HG03457 (cell line): Measurements from ENCODE around the gene EIF4E1B.

Source experiments
- ATAC-seq: cut with Tn5 transposase; IDR thresholded peaks from one replicate; pipeline ENCODE4 v1.9.1; 2021; ENCODE audit warnings: moderate number of reproducible peaks; ENCODE audit not compliant: unreplicated experiment

The EIF4E1B gene

DNA sequence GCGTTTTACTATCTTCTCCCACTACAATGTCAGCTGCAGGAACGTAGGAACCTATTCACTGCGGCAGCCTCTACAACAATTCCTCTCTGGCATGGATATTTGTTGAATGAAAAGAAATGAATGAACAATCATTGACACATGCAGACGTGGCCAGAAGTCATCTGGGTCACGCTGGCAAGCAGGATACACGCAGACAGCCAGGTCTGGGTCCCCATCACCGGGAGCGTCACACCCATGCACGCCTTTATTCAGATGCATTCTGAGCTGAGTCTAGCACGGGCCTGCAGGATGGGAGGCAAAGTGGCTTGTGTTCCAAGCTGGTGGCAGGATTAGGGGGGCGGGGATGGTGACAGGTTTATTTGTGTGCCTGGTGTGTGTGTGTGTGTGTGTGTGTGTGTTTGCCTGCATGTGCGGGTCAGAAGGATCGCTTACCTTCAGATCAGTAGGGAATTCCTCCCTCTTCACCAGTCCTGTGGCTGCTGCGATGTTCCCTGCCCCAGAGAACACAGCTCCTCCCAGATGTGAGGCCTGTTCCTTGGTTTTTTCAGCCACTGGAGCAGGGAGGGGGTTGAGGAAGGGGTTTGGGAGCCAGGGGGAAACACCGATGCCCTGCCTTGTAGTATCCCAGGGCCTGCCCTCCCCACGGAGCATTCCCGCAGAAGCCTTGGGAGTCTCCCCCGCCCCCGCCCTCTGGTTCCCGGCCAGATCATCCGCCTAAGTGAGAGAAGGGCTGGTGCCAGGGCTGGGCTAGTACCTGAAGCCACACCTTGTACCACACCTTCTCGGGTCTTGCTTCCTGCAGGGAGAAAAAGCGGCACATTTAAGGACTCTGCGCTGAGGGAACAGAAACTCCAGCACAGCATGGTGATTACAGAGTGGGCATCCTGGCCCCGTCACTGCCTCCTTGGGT, 4.3 kb upstream of the EIF4E1B start:
- ATAC-seq = no peak

DNA sequence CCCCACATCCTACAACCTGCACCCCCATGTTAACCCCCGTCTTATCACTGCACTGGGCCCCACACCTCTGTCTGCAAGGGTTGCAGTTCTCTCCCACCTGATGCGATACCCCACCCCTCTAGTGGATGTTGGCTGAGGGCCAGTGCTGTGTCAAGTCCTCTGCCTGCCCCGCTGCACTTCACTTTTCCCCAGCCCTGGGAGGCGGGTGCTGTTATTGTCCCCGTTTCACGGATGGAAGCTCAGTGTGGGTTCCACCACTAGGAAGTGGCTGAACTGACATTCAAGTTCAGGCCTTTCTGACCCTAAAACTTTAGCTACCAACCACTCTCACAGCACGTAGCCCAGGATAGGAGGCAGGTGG, 3.6 kb upstream of the EIF4E1B start:
- ATAC-seq = no peak

DNA sequence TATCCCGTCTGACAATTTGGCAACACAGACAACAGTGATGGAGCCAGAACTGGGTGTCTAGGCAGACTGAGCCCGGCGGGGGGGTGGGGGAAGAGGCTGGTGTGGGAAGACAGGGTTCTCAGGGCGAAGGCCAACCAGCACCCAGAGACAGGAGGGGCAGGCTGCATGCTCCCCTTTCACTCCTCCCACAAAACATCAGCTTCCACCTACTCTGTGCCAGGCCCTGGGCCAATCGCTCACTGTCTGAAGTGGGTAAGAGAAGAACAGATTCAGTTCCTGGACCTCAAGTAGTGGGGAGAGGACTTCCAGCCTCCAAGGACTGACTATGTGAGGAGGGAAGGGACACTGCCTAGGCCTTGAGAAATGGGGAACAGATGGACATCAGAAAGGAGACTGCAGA, 2.9 kb upstream of the EIF4E1B start:
- no peak for ATAC-seq

DNA sequence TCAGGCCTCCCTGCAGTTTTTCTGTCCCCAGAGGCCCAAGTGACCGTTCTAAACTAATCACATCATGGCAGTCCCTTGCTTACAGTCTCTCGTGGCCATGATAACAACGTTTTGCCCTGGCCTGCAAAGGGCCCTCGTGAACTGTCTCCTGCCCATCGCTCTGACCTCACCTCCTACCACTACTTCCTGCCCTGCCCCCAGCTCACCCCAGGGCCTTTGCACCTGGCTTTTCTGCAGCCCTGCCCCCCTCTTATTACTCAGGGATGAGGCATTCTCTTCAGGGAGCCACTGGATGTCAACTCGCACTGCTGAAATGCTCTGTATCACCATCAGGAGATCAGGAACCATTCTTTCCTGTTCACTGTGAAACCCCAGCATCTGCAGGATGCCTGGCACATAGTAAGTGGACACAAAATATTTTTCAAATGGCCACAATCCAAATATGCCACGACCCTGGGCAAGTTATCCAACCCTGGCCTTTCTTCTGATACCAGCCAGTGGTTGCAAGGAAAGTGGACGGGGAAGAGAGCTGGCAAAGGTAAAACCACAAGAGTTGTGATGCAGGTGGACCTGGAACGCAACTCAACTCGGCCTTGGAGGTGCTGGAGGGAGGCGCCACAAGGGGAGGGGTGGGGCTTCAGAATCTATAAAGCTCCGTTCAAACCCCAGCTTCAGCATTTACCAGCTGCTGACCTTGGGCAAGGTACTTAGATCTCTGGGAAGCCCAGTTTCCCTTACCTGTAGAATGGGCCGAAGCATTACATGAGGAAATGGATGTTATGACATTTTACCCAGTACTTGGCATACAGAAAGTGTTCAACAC, 1.9 kb upstream of the EIF4E1B start:
- no peak for ATAC-seq

DNA sequence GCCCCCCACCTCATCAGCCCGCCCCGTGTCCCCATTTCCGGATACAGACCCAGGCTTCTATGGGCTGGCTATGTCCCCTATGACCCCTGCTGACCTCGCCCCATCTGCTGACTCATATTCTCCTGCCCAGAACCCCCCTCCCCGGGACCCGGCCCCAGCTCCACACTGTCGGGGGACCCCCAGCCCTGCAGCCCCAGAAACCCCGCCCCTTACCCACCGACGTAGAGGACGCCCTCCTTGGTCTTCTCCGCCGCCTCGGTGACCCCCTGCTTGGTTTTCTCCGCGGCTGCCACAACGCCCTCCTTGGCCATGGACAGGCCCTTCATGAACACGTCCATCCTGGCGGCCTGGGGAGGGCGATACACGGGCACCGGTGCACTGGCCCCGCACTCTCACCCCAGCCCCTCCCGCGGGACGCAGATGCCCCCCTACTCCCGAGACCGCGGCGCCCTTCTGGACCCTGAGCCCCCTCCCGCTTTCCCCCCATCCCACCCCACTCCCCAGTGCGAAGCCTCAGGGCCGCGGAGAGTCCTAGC, 1.1 kb upstream of the EIF4E1B start:
- ATAC-seq = no peak

DNA sequence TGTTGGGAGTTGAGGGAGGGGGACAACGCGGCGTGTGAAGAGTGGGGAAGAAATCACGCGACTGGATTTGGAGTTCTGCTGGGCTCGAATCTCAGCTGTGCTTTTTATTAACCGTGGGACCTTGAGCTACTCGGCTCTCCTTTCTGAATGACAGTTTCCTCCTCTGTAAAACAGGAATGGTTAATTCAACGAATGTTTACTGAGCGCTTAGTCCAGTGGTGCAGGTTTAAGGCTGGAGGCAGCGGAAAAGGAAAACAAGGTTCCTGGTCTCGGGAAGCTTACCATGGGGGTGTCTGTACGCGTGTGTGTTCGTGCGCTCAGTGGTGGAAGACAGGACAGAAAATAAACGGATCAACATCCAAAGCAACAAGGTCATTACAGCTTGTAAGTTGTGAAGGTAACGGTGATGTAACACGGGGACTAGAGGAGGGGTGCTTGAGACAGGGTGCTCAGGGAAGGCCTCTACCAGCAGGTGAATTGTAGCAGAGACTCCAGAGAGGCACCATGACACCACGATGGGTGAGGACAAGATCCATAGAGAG, 277 bp downstream of the EIF4E1B start:
- ATAC-seq = no peak

DNA sequence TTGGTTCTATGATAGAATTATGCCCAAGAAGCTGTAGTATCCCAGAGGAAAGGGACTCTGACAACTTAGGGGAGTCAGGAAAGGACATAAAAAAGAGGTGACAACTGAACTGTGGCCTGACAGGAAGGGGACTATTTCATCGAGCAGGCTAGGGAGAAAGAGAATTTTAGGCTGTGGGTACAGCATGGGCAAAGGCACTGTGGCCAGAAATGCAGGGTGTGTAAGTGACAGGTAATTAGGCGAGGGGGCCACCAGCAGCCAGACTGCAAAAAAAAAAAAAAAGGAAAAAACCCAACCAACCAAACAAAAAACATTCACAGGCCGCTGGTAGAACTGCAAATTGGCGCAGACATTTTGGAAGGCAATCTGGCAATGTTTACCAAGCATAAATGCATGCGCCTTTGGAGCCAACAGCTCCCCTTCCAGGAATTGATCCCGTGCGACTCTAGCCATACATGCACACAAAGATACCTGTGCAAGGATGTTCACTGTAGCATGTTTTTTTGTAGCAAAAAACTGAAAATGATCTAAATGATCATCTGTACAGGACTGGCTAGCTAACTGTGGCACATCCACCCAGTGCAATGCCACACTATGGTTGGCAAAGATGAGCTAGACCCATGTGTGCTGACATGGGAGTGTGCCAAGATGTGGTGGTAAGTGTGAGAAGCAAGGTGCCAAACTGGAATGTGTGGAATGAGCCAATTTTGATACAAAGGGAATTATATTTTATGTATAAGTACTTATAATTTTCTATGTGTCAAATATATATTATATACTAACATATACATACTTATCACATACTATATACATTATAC, 1.1 kb downstream of the EIF4E1B start:
- ATAC-seq = no peak

DNA sequence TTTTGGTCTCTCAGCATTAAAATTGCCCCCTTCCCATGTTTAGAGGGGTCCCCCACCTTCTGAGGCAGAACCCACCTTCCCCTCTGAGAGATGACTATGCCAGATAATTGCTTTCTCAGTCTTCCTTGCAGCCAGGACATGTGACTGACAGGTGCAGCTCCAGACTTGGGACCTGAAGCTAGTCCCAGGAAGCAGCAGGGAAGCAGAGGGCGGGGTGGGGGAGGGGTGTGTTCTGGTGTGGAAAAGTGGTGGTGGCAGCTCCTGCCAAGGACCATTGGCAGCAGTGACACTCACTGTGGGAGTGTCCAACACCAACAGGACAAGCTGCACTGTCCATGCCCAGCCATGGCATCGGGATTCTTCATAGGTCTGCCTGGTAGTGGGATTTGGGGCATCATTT, 2.3 kb downstream of the EIF4E1B start:
- no peak for ATAC-seq

DNA sequence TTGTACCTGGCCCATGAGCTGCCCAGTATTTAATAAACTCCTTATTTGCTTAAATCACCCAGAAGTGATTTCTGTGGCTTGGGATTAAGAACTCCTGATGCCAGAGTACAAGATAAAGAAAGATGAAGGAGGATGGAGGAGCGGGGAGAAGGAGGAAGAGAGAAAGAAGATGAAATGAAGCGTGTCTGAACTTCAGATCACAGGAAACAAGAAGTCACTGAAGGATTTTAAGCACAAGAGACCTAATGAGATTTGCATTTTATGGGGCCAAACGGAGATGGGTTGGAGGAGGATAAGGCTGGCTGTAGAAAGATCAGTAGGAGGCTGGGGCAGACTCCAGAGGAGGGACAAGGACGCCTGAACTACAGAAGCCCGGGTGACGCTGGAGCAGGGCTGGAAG, 3.1 kb downstream of the EIF4E1B start:
- no peak for ATAC-seq

DNA sequence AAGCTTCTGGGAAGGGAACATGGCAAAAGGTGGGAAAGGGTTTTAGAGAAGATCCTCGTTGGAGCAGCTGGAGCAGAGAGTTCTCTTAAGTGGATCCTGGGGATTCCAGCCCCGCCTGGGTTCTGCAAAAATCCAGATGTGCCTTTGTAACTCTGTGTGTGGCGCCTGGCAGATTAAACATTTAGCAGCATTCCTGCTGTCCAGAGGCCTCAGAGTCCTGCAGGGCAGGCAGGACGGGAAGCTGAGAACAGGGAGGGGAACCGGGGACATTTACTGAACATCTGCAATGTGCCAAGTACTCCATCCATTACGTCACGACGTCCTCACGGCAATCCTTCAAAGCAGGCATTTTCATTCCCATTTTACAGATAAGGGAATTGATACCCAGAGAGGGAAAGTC, 6.0 kb downstream of the EIF4E1B start:
- ATAC-seq = no peak

DNA sequence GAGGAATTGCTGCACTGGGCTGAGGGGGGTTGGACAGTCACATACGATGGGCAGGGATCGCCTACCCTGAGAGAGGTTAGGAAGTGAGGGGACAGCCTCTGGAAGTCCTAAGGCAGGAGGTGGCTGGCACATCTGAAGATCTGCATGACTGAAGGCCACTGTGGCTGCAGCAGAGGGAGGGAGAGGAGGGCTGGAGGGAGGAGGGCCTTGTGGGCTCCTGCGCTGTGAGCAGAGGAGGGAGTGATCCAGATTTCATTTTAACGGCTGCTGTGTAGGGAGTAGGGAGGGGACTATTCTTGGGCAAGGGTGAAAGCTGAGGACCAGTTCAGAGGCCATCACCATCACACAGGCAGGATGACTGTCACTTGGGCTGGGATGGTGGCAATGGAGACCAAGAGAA, 7.1 kb downstream of the EIF4E1B start:
- ATAC-seq = no peak

DNA sequence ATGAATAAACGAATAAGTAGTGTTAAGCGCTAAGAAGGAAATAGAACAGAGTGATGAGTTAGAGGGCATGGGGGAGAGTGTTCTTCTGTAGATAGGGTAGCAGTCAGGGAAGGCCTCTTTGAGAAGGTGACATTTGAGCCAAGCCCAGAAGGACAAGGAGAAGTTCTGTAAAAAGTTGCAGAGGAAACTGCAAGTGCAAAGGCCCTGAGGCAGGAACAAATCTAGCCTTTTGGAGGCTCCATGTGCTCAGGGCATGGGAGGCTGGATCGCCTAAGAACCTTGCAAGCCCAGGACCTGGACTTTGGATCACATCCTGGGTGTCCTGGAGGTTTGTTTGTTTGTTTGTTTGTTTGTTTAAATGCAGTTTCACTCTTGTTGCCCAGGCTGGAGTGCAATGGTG, 8.0 kb downstream of the EIF4E1B start:
- ATAC-seq = no peak

DNA sequence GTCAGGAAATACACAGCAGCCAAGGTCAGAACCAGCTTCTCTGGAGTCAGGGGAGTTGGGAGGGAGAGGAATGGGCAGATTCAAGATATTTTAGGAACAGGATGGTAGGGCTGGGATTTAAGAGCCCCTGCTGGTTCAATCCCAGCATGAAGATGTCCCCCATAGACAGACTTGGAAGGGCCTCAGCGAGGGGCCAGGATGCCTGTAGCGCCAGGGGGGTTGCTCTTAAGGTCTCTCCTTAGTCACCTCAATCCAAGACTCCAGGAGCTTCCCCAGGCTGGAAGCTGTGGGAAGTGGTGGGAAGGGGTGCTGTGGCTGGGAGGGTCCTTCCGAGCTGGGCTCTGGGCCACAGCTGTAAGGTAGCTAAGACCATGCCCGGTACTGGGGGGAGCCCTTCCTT, 8.7 kb downstream of the EIF4E1B start:
- no peak for ATAC-seq

DNA sequence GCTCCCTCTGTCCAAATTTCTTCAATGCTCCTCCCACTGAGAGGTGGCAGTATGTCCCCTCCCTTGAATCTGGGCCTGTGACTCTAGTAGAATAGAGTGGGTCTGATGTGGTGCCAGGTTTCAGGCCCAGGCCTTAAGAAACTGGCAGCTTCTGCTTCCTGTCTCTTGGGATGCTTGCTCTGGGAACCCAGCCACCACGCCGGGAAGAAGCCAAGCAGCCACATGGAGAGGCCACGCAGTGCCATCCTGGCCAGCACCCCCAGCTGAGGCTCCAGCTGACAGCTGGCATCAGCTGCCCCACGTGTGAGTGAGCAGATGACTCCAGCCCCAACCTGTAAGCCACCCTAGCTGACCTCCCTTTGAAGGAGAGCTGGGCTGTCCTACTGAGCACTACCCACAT, 9.5 kb downstream of the EIF4E1B start:
- no peak for ATAC-seq

DNA sequence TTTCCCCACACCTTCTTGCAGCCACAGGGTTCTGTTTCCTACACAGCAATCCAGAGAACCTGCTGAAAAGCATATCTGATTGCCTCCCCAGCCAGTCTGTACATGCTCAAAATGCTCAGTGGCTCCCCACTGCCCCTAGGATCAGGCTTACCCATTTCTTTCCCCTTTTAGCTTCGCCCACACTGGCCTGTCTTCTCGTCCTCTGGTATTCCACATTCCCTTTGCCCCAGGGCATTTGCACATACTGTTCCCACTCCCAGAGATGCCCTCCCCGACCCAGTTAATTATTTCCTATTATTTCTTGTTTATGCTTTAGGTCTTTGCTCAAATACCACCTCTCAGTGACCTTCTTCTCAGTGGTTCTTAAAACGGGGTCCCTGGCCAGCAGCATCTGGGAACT, 10.1 kb downstream of the EIF4E1B start:
- no peak for ATAC-seq

DNA sequence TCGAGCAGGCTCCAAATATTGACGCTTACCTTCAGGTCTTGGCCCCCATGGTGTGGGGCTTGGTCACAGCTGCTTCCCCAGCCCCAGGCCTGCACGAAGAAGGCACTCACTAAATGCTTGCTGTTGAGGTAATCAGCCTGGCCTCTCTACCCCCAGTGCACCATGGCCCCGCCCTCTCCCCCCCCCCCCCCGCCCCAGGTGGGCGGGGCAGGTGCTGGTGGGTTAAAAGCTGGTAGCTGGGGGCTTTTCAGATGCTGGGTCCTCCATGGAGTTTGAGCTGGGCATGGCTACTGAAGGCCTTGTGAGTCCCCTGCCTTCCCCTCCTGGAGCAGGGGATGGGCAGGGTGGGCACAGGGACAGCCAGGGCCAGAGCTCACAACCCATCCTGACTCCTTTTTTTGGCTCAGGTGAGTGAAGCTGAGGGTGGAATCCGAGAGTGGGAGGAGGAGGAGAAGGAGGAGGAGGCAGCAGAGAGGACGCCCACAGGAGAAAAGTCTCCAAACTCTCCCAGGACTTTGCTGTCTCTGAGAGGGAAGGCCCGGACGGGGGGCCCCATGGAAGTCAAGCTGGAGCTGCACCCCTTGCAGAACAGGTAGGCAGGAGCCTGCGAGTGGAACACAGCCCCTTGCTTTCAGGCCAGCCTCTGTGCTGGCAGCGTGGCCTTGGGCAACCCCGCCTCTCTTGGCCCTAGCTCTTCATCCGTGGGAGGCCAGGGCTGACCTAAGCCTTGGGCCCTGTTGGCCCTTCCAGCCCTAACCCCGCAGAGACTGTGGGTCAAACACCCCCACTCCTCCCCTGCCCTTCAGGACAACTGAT, 12.4 kb downstream of the EIF4E1B start:
- ATAC-seq = no peak

DNA sequence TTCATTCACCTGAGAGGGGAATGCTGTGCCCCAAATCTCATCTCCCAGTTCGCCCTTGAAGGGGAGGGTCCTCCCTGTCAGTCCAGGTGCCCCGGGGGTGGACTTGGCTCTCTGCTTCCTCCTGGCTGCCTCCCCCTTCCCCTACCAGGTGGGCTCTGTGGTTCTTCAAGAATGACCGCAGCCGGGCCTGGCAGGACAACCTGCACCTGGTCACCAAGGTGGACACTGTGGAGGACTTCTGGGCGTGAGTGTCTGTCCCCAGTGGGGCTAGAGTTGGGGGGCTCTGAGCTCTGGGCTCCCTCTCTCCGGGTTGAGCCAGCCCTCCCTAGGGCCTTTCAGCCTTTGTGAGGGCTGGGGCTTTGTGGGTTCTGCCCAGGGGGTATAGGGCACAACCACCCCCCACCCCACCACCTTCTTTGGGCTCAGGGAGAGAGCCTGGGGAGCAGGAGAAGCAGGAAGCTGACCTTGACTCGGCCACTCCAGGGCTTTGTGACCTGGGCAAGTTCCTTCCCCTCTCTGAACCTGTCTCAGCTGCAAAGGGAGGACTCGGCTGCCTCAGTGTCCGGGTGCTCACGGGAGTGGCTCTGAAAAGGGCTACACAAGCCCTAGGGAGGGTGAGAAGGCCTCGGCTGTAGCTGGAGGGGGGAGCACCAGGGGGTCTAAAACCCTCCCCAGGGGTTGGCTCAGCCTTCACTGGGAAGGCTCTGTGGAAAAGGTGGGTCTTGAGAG, 13.2 kb downstream of the EIF4E1B start:
- no peak for ATAC-seq

DNA sequence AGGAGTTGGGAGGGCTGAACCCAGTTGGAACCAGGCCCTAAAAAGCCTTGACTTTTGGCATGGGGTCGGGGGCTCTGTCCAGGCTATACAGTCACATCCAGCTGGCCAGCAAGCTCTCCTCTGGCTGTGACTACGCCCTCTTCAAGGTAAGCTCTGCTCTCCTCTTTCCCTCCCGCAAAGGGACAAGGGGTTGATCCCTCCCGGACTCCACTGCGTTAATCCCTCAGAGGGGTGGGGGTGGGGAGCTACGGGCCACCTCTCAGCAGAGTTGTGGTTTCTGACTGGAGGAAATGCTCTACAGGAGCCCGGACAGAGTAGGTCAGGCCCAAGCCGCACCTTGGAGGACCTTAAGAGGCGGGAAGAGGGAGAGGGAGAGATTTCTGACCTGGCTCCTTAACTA, 13.8 kb downstream of the EIF4E1B start:
- ATAC-seq = no peak
